Endothelial cell of umbilical vein (primary cell): ENCODE measurements around the gene EIF2A.

Experiments used
- EZH2 ChIP-seq: IDR thresholded peaks from 2 replicates; pipeline ENCODE4 v1.6.1; 2012; ENCODE audit warnings: borderline replicate concordance, low read depth, mild to moderate bottlenecking, moderate library complexity, low read length, inconsistent platforms; ENCODE audit not compliant: severe bottlenecking
- POLR2A ChIP-seq: IDR thresholded peaks from 2 replicates; pipeline ENCODE4 v1.6.1; 2012; ENCODE audit warnings: low read depth, mild to moderate bottlenecking, control low read depth, low read length
- POLR2AphosphoS5 ChIP-seq: IDR thresholded peaks from 2 replicates; pipeline ENCODE4 v1.6.1; 2012; ENCODE audit warnings: low read depth, mild to moderate bottlenecking, control low read depth, low read length, moderate library complexity; ENCODE audit not compliant: insufficient read depth
- TF ChIP-seq, protein P1 (sequence below), 2 donors: IDR thresholded peaks; 1 replicate in 1 of 2; 2 replicates in 1 of 2; pipeline ENCODE4 v1.5.1; 2011; ENCODE audit warnings: low read length in 2 of 2, mild to moderate bottlenecking in 2 of 2, moderate library complexity in 2 of 2, control low read depth in 1 of 2, inconsistent platforms in 1 of 2, low read depth in 1 of 2; ENCODE audit not compliant: insufficient read depth in 1 of 2; ENCODE audit errors: extremely low read depth in 1 of 2

DNA sequence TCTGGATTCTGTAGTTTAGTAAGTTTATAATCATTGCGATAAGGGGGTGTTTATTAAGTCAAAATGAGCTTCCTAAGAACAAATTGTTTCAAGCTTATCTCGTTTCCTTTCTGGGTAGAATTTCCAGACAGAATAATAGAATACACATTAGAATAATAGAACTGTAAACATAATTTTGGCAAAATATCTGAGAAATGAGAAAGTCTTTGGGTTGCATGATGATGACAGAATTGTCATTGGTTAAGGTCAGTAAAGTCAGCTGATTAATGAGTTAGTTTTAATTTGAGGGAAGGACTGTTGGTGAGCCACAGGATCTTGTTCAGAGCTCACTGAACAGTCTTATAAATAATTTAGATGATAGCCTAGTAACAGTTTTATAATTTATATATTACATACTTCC lies 10.2 kb downstream of the EIF2A start:
- TF ChIP-seq EZH2 (no peak), POLR2A (no peak), POLR2AphosphoS5 (peak; percentile 35)
- TF ChIP-seq, protein P1, sequence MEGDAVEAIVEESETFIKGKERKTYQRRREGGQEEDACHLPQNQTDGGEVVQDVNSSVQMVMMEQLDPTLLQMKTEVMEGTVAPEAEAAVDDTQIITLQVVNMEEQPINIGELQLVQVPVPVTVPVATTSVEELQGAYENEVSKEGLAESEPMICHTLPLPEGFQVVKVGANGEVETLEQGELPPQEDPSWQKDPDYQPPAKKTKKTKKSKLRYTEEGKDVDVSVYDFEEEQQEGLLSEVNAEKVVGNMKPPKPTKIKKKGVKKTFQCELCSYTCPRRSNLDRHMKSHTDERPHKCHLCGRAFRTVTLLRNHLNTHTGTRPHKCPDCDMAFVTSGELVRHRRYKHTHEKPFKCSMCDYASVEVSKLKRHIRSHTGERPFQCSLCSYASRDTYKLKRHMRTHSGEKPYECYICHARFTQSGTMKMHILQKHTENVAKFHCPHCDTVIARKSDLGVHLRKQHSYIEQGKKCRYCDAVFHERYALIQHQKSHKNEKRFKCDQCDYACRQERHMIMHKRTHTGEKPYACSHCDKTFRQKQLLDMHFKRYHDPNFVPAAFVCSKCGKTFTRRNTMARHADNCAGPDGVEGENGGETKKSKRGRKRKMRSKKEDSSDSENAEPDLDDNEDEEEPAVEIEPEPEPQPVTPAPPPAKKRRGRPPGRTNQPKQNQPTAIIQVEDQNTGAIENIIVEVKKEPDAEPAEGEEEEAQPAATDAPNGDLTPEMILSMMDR (IDR thresholded peaks at IDR 0.05; ENCODE audit: extremely low read depth in 1 of 2, insufficient read depth in 1 of 2, low read depth in 1 of 2, low read length in 2 of 2) = no peak
